Measurements from ENCODE around the gene COL18A1. TPM values are rescaled to one million over a fixed set of nuclear protein-coding genes. Genes with fewer than 3 reads are reported as not detected.

Gene COL18A1
- total and polyA plus RNA-seq, 2 of the 8 experiments (the other 6 are each of a cell fraction or from before 2014, with no cell fraction given) = 145 to 201 TPM

DNA sequence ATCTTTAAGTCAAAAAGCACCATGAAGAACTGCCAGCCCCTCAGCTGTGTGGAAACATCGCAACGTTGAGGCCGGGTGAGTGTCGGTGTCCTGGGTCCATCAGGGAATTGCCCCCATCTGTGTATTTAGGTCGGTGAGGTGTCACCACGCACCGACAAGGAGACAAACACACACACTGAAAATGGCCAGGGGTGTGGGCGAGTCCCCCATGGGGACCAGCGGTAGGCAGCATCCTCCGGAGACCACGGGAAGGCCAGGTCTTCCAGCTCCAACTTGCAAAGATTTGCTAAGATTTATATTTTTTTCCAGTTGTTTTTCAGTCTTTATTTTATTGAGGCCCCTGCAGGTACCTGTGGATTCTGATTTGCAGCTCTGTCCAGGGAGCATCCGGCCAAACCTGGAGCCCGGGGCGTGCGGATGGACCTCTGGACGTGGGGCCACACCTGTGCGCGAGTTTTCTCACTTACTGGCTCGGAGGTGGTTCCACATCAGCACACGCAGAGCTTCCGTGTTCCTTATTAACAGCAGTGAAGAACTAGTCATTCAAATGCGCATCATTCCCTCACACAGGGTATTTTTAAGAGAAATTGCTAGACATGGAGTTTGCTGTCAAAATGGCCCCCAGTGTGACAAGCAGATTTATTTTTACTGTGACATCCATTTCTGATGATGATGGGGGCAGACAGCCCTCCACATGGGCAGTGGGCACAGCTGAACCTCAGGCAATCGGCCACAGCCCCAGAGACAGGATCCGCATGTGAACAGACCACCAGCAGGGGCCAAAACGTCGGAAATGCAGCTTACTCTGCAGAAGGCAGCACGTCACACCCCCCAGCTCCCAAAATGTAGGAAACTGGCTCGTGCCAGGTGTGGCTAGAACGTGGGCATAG, 154.5 kb downstream of the COL18A1 start (continued):
- no peak for TF ChIP-seq SIN3A (conservative IDR thresholded peaks at IDR 0.05 in 1 of 2, IDR thresholded peaks at IDR 0.05 in 1 of 2; ENCODE audit: low read depth in 1 of 2, low read length in 2 of 2)

All from H1 (cell line).